Measurements from ENCODE around the gene PILRA. TPM values are rescaled to one million over a fixed set of nuclear protein-coding genes. Genes with fewer than 3 reads are reported as not detected.
"Not testable (repeated sequence)": the region's sequence is repeated elsewhere in the genome, so short reads cannot be mapped to it uniquely, and the experiment has no call there.

PILRA gene
- total RNA-seq, 1 experiment from 2014 or later = 3.2 TPM

GRCh38 chr7:100438172-100438571 lies 64.9 kb downstream of the PILRA start:
- H3K9ac ChIP-seq (ENCODE audit: extremely low read depth, insufficient read length, low read length) = no peak overlapping the region
- Mint-ChIP-seq H3K27me3 (ENCODE audit: low read depth) (peaks cover 3% of the 10 kb centered on the region; the same call in 1 of the 2 replicates), H3K36me3 (ENCODE audit: insufficient read depth in 1 of 3, low read depth in 3 of 3) (peaks cover 17 to 41% (median 18%) of the 10 kb centered on the region in 3 experiments), H3K4me1 (peaks cover 18 to 20% of the 10 kb centered on the region in 2 experiments), H3K27ac (0 out of 7 replicates have a peak overlapping the region, but pooled peaks of 1 of the 3 experiments have one; percentile 34), H3K4me3 (no peak overlapping the region), H3K9me3 (no peaks in the 10 kb centered on the region)
- TF ChIP-seq CTCF (conservative IDR thresholded peaks at IDR 0.05) = no peak
- H2BK120ac ChIP-seq (ENCODE audit: low read depth, low read length, poor library complexity, severe bottlenecking) = no peak overlapping the region
- no peak overlapping the region for H3K18ac ChIP-seq (ENCODE audit: insufficient read length, low read depth, low read length)
- H2AK5ac ChIP-seq (ENCODE audit: insufficient read length, low read length) = no peak overlapping the region
- H3T11ph ChIP-seq (ENCODE audit: low read length) = no peak overlapping the region
- no peak overlapping the region for H2BK15ac ChIP-seq (ENCODE audit: low read depth, low read length)
- H4K20me1 ChIP-seq (ENCODE audit: control insufficient read depth, insufficient read depth, insufficient read length) = no peaks in the 10 kb centered on the region
- no peak overlapping the region for H2BK20ac ChIP-seq (ENCODE audit: low read depth, low read length, poor library complexity, severe bottlenecking)
- no peak overlapping the region for H4K5ac ChIP-seq (ENCODE audit: insufficient read length, low read depth, low read length)
- H3K4ac ChIP-seq (ENCODE audit: low read depth, low read length) = no peak overlapping the region
- no peak overlapping the region for H3K14ac ChIP-seq (ENCODE audit: insufficient read depth, low read length)
- H3K4me2 ChIP-seq (ENCODE audit: insufficient read depth, insufficient read length, low read length) = no peak overlapping the region
- no peak overlapping the region for H3K27ac ChIP-seq (ENCODE audit: insufficient read length, low read depth, low read length)
- no peaks in the 10 kb centered on the region for H3K9me3 ChIP-seq (ENCODE audit: control insufficient read depth, low read depth, low read length)
- H3K79me1 ChIP-seq (ENCODE audit: insufficient read depth, low read depth, low read length, poor library complexity, severe bottlenecking) = no peaks in the 10 kb centered on the region
- no peak for DNase-seq
- no peaks in the 10 kb centered on the region for H3K27me3 ChIP-seq (ENCODE audit: insufficient read depth, low read length)
- no peak overlapping the region for H4K91ac ChIP-seq (ENCODE audit: insufficient read length, low read depth, low read length)
- H2BK5ac ChIP-seq (ENCODE audit: insufficient read length, low read length) = no peak overlapping the region
- no peak overlapping the region for H2BK12ac ChIP-seq (ENCODE audit: insufficient read length, low read depth, low read length)
- H3K23me2 ChIP-seq (ENCODE audit: insufficient read length, low read depth, low read length, poor library complexity, severe bottlenecking) = peaks cover 7% of the 10 kb centered on the region
- H3K56ac ChIP-seq (ENCODE audit: insufficient read length, low read depth, low read length) = no peak overlapping the region
- WGBS (ENCODE audit: extremely low coverage, insufficient read length, low lambda C conversion rate) = no CpG with 5 or more reads among the region's 2 CpGs
- H4K8ac ChIP-seq (replicated peaks; ENCODE audit: insufficient read length, low read depth, low read length) = no peak overlapping the region
- no peak overlapping the region for H2AFZ ChIP-seq (ENCODE audit: low read length)
- H3K79me2 ChIP-seq (ENCODE audit: insufficient read depth, low read length) = no peaks in the 10 kb centered on the region
- H3K4me1 ChIP-seq (ENCODE audit: insufficient read depth, low read length) = no peaks in the 10 kb centered on the region
- H3K23ac ChIP-seq (ENCODE audit: insufficient read length, low read depth, low read length) = no peak overlapping the region

GRCh38 chr7:100438731-100439130 lies 65.4 kb downstream of the PILRA start:
- H3K36me3 Mint-ChIP-seq (ENCODE audit: insufficient read depth in 1 of 3, low read depth in 3 of 3) = peaks cover 12 to 35% (median 14%) of the 10 kb centered on the region in 3 experiments
- H3K79me1 ChIP-seq (ENCODE audit: insufficient read depth, low read depth, low read length, poor library complexity, severe bottlenecking); DNase-seq; H2BK120ac ChIP-seq (ENCODE audit: low read depth, low read length, poor library complexity, severe bottlenecking); H2BK12ac ChIP-seq (ENCODE audit: insufficient read length, low read depth, low read length); H2BK20ac ChIP-seq (ENCODE audit: low read depth, low read length, poor library complexity, severe bottlenecking); H4K8ac ChIP-seq (replicated peaks; ENCODE audit: insufficient read length, low read depth, low read length); H2BK5ac ChIP-seq (ENCODE audit: insufficient read length, low read length); H3K27me3 Mint-ChIP-seq (ENCODE audit: low read depth); H4K91ac ChIP-seq (ENCODE audit: insufficient read length, low read depth, low read length); H3K9me3 ChIP-seq (ENCODE audit: control insufficient read depth, low read depth, low read length); H3K27ac Mint-ChIP-seq; H3K23ac ChIP-seq (ENCODE audit: insufficient read length, low read depth, low read length); H2AFZ ChIP-seq (ENCODE audit: low read length); H3K79me2 ChIP-seq (ENCODE audit: insufficient read depth, low read length); H2AK5ac ChIP-seq (ENCODE audit: insufficient read length, low read length); H3K56ac ChIP-seq (ENCODE audit: insufficient read length, low read depth, low read length); H3K9me3 Mint-ChIP-seq; H4K20me1 ChIP-seq (ENCODE audit: control insufficient read depth, insufficient read depth, insufficient read length); H2BK15ac ChIP-seq (ENCODE audit: low read depth, low read length); H3K4me3 Mint-ChIP-seq; H3K14ac ChIP-seq (ENCODE audit: insufficient read depth, low read length); H3K4me1 ChIP-seq (ENCODE audit: insufficient read depth, low read length); H3K18ac ChIP-seq (ENCODE audit: insufficient read length, low read depth, low read length); H3K27ac ChIP-seq (ENCODE audit: insufficient read length, low read depth, low read length); H4K5ac ChIP-seq (ENCODE audit: insufficient read length, low read depth, low read length); H3K4ac ChIP-seq (ENCODE audit: low read depth, low read length); H3T11ph ChIP-seq (ENCODE audit: low read length); H3K27me3 ChIP-seq (ENCODE audit: insufficient read depth, low read length); H3K4me2 ChIP-seq (ENCODE audit: insufficient read depth, insufficient read length, low read length); H3K9ac ChIP-seq (ENCODE audit: extremely low read depth, insufficient read length, low read length); H3K23me2 ChIP-seq (ENCODE audit: insufficient read length, low read depth, low read length, poor library complexity, severe bottlenecking): not testable (repeated sequence)
- no CpG with 5 or more reads among the region's 8 CpGs for WGBS (ENCODE audit: extremely low coverage, insufficient read length, low lambda C conversion rate)
- H3K4me1 Mint-ChIP-seq = peaks cover 14 to 16% of the 10 kb centered on the region in 2 experiments

Measured in H9 (cell line).